Measurements from ENCODE around the gene SH3PXD2A. TPM values are rescaled to one million over a fixed set of nuclear protein-coding genes. Genes with fewer than 3 reads are reported as not detected.
A peak's percentile ranks its signal among the peaks of the same experiment; 100 is the strongest.

SH3PXD2A gene, protein sequence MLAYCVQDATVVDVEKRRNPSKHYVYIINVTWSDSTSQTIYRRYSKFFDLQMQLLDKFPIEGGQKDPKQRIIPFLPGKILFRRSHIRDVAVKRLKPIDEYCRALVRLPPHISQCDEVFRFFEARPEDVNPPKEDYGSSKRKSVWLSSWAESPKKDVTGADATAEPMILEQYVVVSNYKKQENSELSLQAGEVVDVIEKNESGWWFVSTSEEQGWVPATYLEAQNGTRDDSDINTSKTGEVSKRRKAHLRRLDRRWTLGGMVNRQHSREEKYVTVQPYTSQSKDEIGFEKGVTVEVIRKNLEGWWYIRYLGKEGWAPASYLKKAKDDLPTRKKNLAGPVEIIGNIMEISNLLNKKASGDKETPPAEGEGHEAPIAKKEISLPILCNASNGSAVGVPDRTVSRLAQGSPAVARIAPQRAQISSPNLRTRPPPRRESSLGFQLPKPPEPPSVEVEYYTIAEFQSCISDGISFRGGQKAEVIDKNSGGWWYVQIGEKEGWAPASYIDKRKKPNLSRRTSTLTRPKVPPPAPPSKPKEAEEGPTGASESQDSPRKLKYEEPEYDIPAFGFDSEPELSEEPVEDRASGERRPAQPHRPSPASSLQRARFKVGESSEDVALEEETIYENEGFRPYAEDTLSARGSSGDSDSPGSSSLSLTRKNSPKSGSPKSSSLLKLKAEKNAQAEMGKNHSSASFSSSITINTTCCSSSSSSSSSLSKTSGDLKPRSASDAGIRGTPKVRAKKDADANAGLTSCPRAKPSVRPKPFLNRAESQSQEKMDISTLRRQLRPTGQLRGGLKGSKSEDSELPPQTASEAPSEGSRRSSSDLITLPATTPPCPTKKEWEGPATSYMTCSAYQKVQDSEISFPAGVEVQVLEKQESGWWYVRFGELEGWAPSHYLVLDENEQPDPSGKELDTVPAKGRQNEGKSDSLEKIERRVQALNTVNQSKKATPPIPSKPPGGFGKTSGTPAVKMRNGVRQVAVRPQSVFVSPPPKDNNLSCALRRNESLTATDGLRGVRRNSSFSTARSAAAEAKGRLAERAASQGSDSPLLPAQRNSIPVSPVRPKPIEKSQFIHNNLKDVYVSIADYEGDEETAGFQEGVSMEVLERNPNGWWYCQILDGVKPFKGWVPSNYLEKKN
- total RNA-seq = 51.3 TPM
- long read RNA-seq, partial matches to known transcripts = 15 of 75 reads
- long read RNA-seq, other reads (novel, unspliced or antisense) = 60 of 75 reads

DNA sequence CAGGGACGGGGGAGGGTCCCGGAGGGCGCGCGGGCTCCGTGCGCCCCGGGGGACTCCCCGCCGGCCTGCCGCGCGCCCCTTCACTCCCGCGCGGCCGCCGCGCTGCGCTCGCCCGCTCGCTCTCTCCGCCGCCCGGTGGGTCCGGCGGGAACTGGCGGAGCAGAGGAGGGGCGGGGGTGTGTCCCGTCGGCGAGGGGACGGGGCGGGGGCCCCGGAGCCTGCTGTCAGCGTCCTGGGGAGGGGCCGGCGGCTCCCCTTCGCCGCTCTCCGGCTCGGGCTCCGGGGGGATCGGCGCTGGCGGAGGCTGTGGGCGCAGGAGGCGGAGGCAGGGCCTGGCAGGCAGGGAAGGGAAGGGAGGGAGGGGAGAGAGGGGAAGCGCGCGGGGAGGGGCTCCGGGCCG lies at the start of gene SH3PXD2A:
TSS of gene SH3PXD2A (minus strand) at position 153 of the 400 bp plus-strand sequence. CDS start 310 bp downstream, outside the sequence.
- DNase-seq (ENCODE audit: low spot score) = peak; percentile 89

DNA sequence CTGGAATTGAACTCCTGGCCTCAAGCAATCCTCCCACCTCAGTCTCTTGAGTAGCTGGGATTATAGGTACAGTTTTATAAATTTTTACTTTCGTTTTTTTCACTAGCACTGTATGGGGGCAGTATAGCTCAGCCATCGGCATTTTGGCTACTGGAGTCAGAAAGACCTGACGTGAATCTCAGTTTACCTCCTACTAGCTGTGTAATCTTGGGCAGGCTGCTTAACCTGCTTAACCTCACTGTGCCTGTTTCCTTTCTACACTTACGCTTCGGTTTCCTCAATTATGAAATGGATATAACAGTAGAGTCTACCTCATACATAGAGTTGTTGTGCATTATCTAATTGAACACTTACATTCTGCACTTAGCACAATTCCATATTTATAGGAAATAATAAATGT lies 45.9 kb upstream of the SH3PXD2A start:
- DNase-seq (ENCODE audit: low spot score) = no peak

DNA sequence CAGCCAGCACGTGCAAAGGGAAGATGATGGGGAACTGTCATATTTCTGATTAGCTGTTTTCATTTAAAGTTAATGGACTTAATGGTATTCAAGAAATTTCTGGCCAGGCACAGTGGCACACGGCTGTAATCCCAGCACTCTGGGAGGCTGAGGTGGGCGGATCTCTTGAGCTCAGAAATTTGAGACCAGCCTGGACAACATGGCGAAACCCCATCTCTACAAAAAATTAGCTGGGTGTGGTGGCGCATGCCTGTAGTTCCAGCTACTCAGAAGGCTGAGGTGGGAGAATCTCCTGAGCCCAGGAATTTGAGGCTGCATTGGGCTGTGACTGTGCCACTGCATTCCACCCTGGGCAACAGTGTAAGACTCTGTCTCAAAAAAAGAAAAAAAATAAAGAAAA lies 43.9 kb upstream of the SH3PXD2A start:
- DNase-seq (ENCODE audit: low spot score) = no peak

DNA sequence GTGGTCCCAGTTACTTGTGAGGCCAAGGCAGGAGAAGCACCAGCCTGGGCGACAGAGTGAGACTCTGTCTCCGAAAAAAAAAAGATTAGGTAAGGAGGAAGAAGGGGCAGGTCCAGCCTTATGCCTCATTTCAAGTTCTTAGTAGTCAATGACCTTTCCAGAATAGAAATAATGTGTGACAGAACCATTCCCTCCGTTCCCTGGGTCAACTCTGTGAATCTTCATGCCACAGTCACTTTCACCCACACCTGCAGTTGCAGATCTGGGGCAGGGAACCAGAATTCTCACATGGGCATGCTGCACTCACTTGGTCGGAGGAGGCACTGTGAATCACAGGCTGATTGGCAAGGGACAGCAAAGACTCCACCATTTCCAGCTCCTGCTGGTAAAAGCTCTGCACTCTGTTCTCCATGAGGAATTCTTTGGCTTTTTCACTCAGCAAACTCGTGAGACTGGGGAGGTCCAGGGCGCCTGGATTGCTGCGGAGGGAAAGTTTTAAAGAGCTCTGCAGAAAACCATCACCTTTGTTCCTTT lies 41.9 kb upstream of the SH3PXD2A start:
- DNase-seq (ENCODE audit: low spot score) = no peak

DNA sequence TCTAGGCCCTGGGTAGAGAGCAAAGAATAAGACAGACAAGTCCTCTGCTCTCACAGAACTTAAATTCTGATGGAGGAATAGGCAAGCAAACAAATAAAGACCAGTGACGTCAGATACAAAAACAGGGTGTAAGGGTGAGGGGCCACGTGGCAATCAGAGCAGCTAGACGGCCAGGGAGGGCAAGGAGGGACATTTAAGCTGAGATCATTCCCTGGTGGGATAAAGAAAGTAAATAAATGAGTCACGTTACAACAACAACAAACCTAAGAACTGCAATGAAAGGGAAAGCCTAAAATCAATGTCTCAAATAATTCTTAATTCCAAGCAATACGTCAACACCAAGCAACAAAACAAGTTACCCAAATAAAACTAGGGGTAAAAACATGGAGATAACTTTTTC lies 40.8 kb upstream of the SH3PXD2A start:
- no peak for DNase-seq (ENCODE audit: low spot score)

DNA sequence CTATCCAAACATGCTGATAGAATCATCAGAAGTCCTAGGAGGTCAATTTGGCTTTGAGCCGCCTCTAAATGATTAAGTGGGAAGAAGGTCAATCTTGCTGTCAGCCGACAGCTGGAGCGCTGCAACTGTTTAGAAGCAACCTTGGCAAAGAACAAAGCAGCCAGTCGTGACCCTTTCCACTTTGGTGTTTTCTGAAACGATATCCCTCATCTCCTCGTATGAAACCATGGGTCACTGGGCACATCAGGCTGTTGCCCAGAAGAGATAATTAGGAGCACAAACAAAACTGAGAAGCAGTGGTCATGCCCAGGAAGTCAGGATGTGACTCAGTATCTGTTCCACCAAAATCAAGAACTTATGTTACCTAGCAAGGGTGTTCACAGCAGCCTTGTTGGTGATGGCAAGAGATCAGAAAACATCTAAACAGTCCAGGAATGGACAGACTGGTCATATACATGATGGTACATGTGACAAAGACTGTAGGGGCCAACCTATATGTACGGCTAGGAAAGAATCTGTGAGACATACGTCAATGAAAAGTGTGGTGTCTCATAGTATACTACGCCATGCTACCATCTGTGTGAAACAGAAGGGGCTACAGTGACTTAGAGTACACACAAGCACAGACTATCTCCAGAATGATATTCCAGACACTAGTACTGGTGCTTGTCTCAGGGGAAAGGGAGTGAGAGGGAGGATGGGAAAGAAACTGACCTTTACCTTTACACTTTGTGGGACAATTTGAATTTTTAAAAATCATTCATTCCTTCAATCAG lies 40.2 kb upstream of the SH3PXD2A start:
- DNase-seq (ENCODE audit: low spot score) = no peak

DNA sequence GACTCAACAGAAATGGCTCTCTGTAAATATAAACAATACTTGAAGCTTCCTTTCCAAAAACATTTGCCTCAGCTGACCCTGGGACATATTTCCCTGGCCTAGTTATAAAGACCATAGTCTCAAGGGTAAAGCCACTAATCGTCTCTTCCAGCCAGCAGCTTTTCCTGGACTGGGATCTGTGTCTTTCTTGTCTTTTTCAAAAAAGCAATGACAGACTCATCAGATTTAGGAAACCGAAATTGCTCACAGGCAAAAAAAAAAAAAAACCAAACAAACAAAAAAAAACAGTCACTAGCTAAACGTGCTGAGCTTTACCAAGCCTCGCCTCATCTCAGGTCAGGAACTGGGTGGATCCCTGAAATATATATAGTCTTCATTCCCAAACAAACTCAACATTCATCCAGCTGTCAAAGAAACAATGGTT lies 39.1 kb upstream of the SH3PXD2A start:
- no peak for DNase-seq (ENCODE audit: low spot score)

DNA sequence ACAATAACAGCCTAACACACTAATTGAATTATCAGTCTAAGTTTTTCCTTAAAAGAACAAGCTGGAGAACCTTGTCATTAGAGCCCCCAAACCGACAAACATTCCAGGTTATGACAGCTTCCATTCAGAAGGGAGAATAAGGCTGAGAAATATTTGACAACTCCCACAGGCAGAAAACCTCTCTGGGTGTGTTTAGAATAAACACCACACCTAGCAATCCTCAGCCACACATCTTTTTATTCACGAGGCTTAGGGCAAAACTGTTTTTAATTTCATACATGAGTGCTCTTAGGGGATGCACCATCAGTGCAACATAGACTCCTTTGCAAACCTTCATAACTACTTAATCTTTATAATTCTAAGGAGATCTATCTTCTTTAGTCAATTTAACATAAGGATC lies 38.4 kb upstream of the SH3PXD2A start:
- no peak for DNase-seq (ENCODE audit: low spot score)

DNA sequence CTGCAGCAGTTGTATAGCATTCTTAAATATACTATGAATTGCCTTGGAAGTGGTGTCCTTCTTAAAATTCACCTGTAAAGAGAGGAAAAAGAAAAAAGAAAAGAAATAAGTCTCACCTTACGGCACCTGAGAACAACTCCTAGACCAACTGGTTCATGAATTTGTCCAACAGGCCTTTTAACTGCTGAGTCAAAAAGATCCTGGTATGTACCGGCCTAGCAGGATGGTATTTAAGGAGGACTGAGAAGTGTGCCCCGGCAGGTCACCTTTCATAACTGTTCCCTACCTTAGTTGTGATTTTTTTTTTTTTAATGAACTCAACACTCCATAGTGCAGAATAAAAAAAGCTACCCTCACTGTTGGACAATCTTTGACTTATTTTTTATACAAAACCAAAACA lies 36.8 kb upstream of the SH3PXD2A start:
- no peak for DNase-seq (ENCODE audit: low spot score)

DNA sequence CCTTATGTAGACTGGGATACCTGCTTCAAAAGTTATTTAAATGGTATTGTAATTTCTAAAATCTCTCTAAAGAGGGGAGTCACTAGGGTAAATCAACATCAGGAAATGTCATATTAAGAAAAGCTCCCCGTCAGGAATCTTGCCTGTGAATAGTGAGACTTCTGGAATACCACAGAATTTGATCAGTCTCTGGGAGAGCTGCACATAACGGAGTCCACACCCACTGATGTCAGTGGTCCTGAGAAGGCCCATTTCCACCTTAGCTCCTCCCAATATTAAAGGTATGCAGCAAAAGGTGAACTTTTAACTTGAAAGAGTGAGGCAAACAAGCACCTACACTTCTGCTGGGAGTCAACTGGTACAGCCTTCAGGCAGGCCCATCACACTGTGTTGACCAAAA lies 35.3 kb upstream of the SH3PXD2A start:
- DNase-seq (ENCODE audit: low spot score) = no peak

DNA sequence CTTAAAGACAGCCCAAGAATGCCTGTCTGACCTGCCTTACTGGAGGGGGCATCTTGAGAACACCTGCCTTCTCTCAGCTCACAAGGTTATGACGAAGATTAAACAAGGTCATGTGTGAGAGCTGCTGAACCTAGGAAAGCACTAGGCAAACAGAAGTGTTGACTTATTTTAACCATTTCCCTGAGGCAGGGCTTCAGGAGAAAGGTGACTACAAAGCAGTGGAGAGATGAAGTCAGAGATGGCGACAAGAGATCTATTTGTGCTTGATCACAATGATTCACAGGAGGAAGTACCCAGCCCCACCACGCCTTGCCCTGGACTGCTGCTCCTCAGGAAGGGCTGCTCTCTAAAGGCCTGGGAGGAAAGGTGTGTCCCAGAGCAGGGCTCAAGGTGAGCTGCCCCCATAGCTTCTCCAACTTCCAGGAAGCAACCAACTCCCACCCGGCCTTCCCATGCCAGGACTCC lies 34.9 kb upstream of the SH3PXD2A start:
- no peak for DNase-seq (ENCODE audit: low spot score)

DNA sequence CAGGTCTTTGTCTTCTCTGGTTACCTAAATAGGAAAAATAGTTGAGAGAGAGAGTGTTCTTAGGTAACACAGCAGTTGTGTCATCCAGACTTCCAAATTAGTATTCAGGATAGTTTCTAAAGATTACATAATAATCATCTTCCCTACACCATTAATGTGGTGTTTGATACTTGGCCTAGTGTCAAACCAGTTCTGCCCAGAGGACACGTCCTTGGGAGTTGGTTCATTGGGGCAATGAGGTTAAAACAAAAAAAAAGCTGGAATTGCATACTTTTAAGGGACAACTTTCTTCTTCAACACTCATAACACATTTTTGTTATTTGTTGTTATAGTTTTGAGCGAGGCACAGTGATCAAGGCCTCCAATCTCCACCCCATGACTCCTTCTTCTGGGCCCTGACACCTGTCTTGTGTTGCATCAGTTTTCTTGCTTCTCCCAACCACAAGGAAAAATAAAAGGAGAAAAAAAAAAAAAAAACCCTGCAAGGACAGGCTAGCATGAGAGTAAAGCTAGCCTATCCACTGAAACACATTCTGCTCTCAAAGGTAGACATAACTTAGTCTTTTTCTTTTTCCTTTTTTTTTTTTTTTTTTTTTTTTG lies 33.8 kb upstream of the SH3PXD2A start:
- DNase-seq (ENCODE audit: low spot score) = no peak

DNA sequence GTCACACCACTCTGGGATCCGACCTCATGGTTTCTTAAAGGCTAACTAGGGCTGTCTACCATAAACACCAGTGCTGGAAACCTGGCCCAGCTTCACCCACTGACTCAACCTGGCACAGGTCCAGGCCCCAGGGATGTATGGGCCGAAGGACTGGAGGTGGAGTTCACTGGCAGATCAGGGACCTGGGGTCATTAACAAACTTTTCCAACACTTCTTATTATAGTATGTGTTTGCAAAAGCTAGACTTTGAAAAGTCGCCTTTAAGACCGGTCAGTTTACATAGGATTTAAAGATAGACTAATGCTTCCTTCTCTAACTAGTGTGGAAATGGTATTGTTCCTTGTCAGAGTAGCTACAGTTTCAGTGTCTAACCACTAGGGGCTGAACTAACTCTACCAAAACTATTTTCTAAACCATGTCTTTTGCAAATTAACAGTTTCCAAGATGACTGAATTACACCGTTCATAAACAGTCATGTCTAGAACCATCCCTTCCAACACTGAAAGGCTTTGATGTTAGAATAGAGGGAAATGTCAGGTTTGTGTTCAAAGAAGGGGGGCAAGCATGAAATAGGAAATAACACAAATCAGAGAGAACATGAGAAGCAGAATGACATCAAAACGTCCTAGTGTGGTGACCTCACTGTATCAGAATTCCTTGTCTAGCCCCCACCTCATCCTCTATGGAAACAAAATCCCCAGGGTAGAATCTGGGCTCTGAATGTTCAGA lies 32.9 kb upstream of the SH3PXD2A start:
- DNase-seq (ENCODE audit: low spot score) = no peak

DNA sequence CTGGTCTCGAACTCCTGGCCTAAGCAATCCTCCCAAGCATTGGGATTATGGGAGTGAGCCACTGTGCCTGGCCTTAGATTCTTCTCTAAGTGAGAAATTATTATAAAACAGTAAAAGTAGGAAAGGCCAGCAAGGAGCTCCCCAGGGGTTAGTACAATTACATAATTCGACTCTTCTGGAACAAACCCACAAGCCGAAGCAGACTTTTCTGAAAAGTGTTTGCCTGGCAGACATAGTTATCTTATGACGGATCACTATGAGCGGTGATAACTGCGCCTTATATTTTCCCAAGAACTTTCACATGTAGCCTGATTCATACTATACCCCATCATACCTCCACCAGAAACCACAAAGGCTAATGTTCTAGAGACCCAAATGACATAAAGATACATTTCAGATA lies 30.2 kb upstream of the SH3PXD2A start:
- no peak for DNase-seq (ENCODE audit: low spot score)

DNA sequence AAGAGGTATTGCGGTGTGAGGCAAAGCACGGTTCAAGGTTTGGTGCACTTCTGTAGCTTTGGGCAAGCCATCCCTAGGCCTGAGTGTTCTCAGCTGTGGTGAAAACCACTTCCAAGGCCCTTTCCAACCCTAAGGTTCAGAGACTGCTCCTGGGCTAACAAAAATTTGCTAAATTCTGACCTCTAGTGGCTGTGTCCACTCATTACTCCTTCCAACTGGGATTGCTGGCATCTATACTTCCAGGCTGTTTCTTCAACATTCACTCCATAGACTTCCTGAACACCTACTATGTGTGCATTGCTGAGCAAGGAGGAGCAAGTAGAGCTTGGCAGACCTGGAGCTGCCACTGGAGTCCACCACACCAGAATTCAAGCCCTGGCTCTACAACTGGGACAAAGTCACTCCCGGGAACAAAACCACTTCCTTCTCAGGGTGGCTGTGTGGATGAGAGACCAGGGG lies 29.3 kb upstream of the SH3PXD2A start:
- DNase-seq (ENCODE audit: low spot score) = no peak

DNA sequence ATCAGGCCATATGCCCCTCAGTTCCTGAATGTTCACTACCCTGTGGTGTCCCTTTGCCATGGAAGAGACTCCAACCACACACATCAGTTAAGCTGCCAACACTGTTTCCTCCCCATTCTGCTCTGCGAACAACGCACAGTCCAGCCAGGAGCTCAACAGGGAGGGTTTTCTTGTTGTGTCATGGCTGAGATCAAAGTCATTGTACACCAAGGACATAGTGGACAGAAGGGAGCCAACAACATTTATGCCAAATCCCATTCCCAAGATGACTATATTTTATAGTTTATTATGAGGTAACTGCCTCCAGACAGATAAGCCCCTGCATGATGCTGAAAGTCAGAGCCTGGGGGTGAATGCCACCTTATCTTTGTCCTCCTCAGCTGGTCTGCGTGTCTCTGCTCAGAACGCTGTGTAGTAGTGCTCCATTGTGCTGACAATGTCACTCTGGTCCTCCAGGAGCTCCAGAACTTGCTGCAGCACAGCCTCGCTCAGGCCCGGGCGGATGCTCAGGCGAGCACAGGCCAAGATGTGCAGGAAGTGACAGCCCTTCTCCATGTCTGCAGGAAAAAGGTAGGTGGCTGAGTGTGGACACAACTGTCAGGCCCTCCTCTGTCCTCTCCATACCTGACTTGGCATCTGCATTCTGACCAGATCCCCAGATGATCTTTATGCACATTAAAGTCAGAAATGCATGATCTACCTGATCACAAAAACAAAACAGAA lies 27.1 kb upstream of the SH3PXD2A start:
- no peak for DNase-seq (ENCODE audit: low spot score)

DNA sequence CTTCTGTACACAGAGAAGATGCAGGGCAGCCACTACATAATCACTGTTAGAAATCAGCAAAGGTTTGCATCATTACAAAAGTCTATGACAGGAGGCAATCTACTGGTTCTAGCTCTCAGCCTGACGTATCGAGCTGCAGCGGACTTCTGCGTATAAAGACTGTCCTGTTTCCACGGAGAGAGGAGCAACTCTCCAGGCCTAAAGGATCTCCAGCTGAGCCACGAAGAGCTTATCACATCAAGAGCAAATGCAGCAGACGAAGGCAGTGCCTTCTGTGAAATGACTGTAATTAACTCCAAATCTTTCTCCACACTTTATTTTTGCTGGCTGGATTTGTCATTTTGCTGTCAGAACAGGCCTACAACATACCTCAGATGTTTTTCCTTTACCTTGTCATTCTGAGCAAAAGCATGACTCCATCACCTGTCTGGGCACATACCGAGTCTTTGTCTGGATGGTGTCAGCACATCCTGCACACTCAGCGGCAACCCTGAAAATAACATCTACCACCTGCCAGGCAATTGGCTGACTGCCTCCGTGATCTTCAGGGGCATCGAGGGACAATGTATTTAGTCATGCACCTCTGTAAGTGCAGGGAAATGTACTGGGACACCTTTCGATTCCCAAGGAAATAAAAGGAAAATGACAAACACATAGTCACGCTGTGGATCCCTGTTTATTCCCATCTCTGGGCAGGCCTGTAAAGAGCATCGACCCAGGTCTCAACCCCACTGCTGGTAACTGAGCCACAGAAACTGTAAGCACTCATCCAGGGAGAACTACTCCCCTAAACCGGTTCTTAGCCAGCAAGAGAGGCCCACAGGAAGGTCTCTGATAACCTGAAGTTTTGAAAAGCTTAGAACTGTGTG lies 26.3 kb upstream of the SH3PXD2A start:
- no peak for DNase-seq (ENCODE audit: low spot score)

DNA sequence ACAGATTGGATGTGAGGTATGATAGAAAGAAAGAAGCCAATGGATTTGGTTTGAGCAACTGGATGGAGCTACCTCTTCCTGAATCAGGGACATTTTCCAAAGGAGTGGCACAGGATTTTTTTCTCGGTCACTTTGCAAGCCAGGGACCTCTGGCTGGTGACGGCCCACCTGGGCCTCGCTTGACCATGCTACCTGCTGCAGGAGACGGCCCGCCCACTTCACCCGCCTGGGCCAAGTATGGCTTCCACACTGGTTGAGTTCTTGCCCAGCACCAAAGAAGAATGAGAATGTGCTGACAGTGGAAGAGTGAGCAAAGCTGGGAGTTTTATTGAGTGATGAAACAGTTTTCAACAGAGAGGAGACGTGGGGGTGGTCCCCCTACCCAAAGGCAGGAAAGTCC lies 24.5 kb upstream of the SH3PXD2A start:
- DNase-seq (ENCODE audit: low spot score) = no peak

All from mesenteric fat pad (tissue), 1 donor.